HG02938 (cell line): Measurements from ENCODE around the gene ZFTA.

Experiments used
- ATAC-seq: cut with Tn5 transposase; IDR thresholded peaks from one replicate; pipeline ENCODE4 v1.9.1; 2021; ENCODE audit warnings: mild to moderate bottlenecking, moderate library complexity; ENCODE audit not compliant: unreplicated experiment

ZFTA gene

GRCh38 chr11:63756919-63757761 is 11.4 kb downstream of the ZFTA start:
- no peak for ATAC-seq

DNA sequence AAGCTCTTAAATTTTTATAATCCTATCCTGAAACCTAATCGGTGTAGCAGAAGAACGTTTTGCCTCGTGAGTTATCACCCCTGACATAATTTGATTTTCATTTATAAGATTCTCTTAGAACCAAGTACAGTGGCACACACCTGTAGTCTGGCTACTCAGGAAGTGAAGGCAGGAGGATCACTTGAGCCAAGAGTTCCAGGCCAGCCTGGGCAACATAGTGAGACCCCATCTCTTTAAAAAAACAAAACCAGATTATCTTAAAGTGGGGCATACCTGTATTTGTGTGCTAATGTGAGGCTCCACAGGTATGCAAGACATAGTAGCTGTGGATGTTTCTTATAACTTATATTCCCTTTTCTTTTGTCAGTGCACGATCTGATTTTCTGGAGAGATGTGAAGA is 19.0 kb downstream of the ZFTA start:
- ATAC-seq = no peak

DNA sequence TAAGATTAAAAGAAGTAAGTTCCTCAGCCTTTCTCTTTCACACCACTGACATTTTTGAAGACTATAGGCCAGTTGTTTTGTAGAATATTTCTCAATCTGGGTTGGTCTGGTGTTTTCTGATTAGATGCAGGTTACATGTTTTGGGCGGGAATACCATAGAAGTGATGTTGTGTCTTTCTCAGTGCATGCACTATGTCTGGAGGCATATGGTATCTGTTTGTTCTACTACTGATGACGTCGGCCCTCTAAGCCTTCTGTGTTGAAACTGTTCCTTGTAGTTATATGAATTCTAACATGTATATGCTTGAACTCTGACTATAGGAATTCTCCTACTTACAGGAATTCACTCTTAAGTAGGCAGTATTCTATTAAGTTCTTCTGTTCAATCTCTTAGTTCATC is 21.6 kb downstream of the ZFTA start:
- ATAC-seq = no peak

- ATAC-seq = no peak
Measured at GRCh38 chr11:63745304-63746170, 23.0 kb downstream of the ZFTA start.

DNA sequence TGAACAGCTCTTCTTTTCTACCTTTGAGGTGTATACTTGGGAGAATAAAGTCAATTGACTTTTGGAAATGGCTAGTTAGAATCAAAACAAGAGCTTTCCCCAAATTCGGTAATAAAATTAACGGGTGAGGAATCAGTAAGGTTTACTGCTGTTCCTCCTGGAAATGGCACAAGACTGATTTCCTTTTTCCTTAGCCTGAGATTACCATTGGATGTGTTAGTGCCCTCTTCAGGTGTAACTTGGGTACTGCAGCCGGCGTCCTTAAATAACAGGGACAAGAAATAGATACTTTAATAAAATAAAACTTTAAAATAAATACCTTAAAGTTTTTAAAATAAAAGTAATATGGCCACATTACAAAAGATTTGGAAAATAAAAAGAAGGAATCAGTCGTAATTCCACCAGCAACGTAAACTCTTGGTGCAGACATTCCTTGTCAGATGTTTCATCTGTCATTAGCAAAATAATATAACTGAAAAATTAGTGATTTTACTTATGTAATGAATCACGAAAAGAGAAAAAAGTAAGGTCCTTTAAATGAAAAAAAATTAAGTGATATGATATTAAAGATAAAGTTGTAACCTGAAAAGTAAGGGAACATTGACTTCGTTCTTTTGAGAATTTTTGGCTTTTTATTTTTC is 29.7 kb downstream of the ZFTA start:
- no peak for ATAC-seq

DNA sequence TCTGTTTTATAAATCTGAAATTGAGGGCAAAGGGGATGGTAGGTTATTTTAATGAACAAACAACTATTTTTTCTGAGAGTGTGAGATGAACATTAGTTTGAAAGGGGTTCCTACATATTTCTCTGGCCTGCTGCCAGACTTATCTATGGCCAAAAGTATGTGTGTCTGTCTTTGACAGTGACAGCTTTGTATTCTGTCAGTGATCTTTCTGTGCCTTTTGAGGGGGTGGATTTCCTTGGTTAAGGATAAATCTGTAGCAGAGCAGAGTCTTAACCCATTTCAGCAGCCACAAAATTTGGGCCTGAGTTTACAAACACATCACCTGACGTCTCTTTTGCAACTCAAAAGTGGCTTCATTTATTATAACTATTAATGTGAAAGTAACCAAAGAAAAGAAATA is 30.9 kb downstream of the ZFTA start:
- no peak for ATAC-seq

DNA sequence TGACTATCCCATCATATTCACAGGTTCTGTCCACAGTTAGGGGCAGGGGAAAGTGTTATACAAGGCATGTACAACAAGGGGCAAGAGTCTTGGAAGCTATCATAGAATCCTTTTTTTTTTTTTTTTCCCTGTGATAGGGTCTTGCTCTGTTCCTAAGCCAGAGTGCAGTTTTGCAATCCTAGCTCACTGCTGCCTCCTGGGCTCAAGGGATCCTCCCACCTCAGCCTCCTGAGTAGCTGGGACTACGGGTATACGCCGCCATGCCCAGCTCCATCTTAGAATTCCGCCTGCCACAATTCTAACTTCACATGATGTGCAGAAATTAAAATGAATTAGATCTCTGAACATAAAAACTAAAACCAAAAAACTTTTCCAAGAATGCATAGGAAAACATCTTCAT is 31.7 kb downstream of the ZFTA start:
- ATAC-seq = no peak

DNA sequence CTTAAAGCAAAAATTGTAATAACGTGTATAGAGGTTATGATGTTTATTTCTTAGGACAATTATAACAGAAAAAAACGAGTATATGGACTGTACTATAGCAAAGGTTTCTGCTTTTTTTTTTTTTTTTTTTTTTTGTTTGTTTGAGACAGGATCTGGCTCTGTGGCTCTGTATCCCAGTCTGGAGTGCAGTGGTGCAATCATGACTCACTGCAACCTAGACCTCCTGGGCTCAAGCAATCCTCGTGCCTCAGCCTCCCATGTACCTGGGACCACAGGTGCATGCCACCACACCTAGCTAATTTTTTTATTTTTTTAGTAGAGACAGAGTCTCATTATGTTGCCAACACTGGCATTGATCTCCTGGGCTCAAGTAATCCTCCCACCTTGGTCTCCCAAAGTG is 39.2 kb downstream of the ZFTA start:
- no peak for ATAC-seq

DNA sequence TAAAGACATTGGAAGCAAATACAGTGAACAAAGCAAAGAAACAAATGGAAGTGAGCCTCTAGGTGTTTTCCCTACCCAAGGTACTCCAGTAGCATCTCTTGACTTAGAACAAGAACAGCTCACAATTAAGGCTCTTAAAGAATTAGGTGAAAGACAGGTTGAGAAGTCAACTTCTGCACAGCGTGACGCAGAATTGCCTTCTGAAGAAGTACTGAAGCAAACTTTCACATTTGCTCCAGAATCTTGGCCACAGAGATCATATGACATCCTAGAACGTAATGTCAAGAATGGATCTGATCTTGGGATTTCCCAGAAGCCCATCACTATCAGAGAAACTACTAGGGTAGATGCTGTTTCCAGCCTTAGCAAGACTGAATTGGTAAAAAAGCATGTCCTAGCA is 48.0 kb downstream of the ZFTA start:
- no peak for ATAC-seq

GRCh38 chr11:63719987-63720386 is 48.6 kb downstream of the ZFTA start:
- ATAC-seq = no peak

- no peak for ATAC-seq
Measured at GRCh38 chr11:63719001-63719400, 49.6 kb downstream of the ZFTA start.
